Measurements from ENCODE around the gene KCNJ4.
A peak's percentile ranks its signal among the peaks of the same experiment; 100 is the strongest.
"Not testable (repeated sequence)": the region's sequence is repeated elsewhere in the genome, so short reads cannot be mapped to it uniquely, and the experiment has no call there.

Gene KCNJ4

DNA sequence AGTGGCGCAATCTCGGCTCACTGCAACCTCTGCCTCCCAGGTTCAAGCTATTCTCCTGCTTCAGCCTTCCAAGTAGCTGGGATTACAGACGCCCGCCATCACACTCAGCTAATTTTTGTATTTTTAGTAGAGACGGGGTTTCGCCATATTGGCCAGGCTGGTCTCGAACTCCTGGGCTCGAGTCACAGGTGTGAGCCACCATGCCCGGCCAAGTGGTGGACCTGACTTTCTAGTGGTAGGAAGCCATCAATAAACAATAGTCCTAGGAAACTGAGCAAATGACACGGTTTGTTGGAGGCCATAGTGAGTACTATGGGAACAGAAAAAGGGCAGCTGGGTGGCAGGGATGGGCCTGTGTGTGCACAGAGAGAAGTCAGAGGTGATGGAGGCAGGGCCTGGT, 15.2 kb upstream of the KCNJ4 start:
- not testable (repeated sequence) for DNase-seq

DNA sequence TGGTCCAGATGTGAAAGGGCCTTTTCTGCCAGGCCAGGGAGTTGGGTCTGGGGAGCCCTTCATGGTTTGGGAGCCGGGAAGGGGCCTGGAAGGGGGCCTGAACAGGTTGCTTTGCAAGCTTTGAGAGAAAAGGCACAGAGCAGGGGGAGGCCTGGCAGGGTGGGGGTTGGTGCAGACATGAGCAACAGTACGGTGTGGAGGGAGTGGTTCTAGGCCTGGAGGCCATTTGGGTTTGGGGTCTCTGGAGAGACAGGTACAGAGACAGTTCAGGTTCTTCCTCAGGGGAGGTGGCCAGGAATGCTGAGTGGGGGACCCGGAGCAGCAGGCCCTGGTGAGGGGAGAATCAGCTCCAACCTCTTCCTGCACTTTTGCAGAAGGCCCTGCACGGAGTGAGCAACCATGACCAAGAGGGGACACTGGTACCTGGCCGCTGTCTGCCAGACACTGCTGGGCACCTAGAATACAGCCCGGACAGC, 14.3 kb upstream of the KCNJ4 start:
- no peak for DNase-seq

- no peak for DNase-seq
Observed at GRCh38 chr22:38468443-38469305, 13.7 kb upstream of the KCNJ4 start.

DNA sequence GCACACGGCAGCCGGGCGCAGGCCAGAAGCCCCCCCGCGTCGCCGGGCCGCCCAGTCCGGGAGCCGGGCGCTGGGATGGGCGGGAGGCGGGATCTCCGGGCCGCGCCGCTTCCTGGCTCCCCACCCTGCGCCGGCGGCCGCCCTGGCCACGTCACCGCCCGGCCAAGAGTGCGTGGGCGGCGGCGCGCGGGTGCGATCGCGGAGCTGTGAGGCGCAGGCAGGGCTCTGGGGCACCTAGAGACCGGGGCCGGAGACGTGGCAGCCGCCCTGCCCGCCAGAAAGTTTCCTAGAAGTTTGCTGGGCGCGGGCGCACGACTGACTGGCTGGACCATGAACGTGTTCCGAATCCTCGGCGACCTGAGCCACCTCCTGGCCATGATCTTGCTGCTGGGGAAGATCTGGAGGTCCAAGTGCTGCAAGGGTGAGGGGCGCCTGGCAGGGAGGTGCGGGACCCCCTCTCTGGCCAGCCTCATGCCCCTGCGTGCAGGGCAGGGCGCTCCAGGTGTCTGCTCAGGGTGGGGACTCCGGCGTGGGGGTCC, 13.0 kb upstream of the KCNJ4 start, which contains the start of gene KDELR3:
Gene KDELR3, plus strand, starts transcription at position 193 of the 539 bp plus-strand sequence. Its CDS starts 138 bp downstream, at position 331.
- no peak for DNase-seq

GRCh38 chr22:38467438-38467903, 12.5 kb upstream of the KCNJ4 start:
- no peak for DNase-seq

GRCh38 chr22:38465673-38466490, 10.9 kb upstream of the KCNJ4 start:
- no peak for DNase-seq

- no peak for DNase-seq
Observed at GRCh38 chr22:38464992-38465672, 10.1 kb upstream of the KCNJ4 start.

DNA sequence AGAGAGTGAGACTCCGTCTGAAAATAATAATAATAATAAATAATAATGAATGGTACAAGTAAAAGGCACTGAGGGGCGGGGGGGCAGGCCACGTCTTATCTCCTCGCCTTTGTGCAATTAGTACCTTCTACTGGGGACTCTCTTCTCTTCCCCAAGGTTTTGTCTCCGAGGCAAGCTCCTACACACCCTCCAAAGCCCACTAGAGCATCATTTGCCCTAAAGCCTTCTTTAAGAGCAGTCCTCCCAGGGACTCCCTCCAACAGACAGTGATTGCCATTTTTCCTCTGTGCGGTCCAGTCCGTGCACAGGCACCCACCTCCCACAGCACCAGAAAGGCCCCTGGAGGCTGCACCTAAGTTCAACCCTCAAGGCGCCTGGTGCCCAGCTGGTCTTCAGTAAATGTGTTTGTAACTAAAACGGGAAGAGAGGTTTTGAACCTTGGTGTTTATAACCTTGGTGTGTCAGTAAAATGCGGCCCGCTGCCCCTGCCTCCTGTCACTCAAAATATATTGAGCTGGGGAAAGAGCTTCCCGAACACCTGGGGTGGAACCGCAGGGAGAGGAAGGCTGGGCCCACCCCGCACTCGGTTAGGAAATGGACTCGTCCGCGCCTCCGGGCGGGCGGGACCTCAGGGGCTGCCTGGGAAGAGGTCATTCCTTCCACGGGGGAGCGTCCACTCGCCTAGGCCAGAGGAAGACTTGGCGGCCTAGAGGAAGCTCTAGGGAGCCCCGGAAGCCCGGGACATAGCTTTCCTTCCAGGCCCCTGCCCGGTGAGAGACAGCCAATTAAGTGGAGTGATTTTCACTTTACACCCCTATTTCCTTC, 8.2 kb upstream of the KCNJ4 start:
- DNase-seq = no peak

- DNase-seq = peak; percentile 51
Observed at GRCh38 chr22:38461414-38462081, 6.5 kb upstream of the KCNJ4 start.

DNA sequence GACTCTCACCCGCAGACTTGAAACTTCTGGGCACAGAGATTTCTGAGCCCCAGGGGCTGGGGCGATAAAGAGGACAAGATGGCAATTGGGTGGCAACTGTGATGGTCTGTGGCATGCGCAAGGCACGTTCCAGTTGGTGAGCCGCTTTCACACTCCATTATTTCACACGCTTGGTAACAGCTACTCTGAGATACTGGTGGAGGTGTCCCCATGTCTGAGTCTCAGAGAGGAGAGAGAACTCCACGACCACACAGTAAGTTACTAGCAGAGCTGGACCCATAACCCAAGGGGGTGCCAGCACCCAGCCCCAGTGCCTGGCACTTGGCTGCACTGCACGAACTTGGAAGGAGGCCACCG, 6.0 kb upstream of the KCNJ4 start:
- no peak for DNase-seq

- DNase-seq = no peak
Observed at GRCh38 chr22:38460426-38460840, 5.4 kb upstream of the KCNJ4 start.

- DNase-seq = no peak
Observed at GRCh38 chr22:38456841-38457699, 2.1 kb upstream of the KCNJ4 start.

DNA sequence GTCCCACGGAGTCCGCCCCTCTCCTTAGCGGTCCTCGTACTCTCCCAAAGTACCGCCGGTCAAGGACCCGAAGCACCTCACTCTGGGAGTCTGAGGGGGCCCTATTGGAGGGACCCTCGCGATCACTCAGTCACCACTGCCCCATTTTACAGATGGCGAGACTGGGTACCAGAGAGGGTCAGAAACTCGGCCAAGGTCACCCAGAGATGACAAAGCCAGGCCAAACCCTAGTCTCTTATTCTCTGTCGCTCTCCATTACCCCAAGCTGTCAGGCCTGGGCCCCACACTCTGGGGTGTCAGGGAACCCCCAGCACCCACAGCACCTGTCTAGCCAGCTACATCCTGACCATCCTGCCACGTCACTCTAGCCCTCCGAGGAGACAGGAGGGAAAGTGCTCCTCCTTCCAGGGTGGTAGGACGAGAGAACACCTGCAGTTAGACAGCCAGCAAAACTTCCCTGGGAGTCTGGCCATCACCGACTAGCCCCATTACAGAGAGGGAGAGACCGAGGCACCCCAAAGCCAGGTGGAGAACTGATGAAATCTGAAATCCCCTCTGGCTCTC, 1.4 kb upstream of the KCNJ4 start:
- no peak for DNase-seq

DNA sequence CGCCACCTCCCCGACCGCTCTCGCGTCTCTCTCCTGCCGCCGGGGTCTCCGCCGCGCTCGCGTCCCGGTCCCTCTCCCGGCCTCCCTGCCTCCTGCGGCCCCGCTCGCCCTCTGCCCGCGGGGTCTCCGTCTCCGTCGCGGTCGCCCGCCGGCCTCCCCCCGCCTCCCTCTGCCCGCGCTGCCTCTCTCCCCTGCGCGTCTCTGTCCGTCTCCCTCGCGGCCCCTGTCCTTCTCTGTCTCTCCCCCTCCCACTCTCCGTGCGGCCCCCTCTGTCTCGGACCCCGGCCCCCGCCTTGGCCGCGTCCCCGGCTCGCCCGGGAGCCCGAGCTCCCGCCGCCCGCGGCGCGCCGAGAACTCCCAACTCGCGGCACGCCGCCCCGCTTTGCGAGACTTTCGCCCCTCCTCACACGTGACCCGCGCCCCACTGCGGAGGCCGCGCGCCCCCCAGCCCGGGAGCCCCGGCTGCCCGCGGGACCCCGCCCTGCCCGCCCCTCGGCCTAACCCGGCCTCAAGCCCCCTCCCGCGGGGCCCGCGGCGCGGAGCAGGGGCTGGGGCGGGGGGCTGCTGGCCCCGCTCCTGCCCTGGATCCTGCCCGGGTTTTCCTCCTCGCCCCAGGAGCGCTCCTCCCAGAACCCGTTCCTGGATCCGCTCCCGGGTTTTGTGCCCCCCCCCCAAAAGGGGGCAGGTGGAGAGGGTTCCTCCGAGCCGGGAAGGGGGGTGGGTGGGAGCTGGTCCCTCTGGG, 702 bp upstream of the KCNJ4 start:
- DNase-seq = no peak

GRCh38 chr22:38454353-38455075, 485 bp downstream of the KCNJ4 start:
- DNase-seq = peak; percentile 21

DNA sequence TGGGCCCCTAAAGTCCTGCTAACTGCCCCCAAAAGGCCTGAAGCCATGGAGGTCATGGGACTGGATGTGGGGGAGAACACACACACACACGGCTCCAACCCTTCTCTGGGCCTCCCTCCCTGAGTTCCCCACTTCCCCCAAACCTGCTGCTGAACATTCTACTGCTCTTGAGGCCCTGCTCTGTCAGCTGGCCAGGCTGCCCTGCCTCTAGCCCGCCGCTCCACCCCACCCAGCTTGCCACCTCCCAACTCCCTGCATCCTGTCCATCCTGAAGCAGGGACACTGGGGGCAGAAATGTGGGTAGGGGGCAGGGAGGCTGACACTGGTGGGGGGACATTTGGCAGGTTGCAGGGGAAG, 1.0 kb downstream of the KCNJ4 start:
- no peak for DNase-seq

GRCh38 chr22:38453066-38453672, 1.8 kb downstream of the KCNJ4 start:
- no peak for DNase-seq
